ENCODE measurements around the gene PLEKHH2.

GRCh38 chr2:43800894-43801293 is 163.8 kb downstream of the PLEKHH2 start:
- TF ChIP-seq EZH2 (IDR thresholded peaks at IDR 0.05) (no peak), POLR2AphosphoS5 (IDR thresholded peaks at IDR 0.05; ENCODE audit: borderline replicate concordance, low read depth, low read length) (no peak)

Data from SK-N-MC (cell line).